Ishikawa (cell line): ENCODE results near the gene TFAM.

Source experiments
- CEBPB ChIP-seq: IDR thresholded peaks from 2 replicates; pipeline ENCODE4 v1.6.1; 2012
- CREB1 ChIP-seq: IDR thresholded peaks from 2 replicates; pipeline ENCODE4 v1.6.1; 2012; ENCODE audit warnings: low read depth
- EGR1 ChIP-seq: IDR thresholded peaks from 2 replicates; pipeline ENCODE4 v1.6.1; 2012
- EP300 ChIP-seq: IDR thresholded peaks from 2 replicates; pipeline ENCODE4 v1.6.1; 2012; ENCODE audit warnings: borderline replicate concordance
- FOXM1 ChIP-seq: IDR thresholded peaks from 2 replicates; pipeline ENCODE4 v1.6.1; 2012; ENCODE audit warnings: low read depth, borderline replicate concordance
- NFIC ChIP-seq: IDR thresholded peaks from 2 replicates; pipeline ENCODE4 v1.6.1; 2012
- RAD21 ChIP-seq: IDR thresholded peaks from 2 replicates; pipeline ENCODE4 v1.6.1; 2012; ENCODE audit warnings: low read depth
- TAF1 ChIP-seq: IDR thresholded peaks from 2 replicates; pipeline ENCODE4 v1.6.1; 2012; ENCODE audit warnings: low read depth, mild to moderate bottlenecking
- TCF12 ChIP-seq: IDR thresholded peaks from 2 replicates; pipeline ENCODE4 v1.6.1; 2012; ENCODE audit warnings: low read depth
- TEAD4 ChIP-seq: IDR thresholded peaks from 2 replicates; pipeline ENCODE4 v1.6.1; 2012
- YY1 ChIP-seq: IDR thresholded peaks from 2 replicates; pipeline ENCODE4 v1.6.1; 2012; ENCODE audit warnings: low read depth
- TF ChIP-seq, protein P1 (sequence below): IDR thresholded peaks from 2 replicates; pipeline ENCODE4 v1.6.1; 2012; ENCODE audit warnings: low read depth, mild to moderate bottlenecking
- TF ChIP-seq, protein P2 (sequence below): IDR thresholded peaks from 2 replicates; pipeline ENCODE4 v1.6.1; 2012
- TF ChIP-seq, protein P3 (sequence below): IDR thresholded peaks from 2 replicates; pipeline ENCODE4 v1.6.1; 2012

DNA sequence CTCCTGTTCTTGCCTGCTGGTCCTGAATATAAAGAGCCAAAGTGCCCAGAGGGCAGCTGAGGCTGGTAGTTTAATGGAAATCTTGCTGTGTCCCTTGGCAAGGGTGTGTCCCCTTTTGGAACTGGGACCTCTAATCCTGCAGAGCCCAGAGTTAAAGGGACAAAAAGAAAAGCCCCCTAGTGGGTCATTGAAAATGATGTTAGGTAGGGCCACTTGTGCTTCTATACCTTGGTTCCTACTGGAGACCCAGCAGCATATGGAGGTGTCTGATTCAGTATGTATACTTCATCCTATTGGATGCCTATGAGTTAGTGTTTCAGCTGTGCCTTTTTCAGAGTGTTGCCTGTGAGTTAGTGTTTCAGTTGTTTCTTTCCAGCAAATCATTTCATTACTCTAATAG, 30.5 kb downstream of the TFAM start:
- TF ChIP-seq YY1 (no peak), TAF1 (no peak), RAD21 (no peak), TCF12 (no peak), FOXM1 (no peak), NFIC (no peak), EGR1 (no peak), EP300 (no peak), CREB1 (no peak), CEBPB (no peak), TEAD4 (no peak)
- TF ChIP-seq, protein P1, sequence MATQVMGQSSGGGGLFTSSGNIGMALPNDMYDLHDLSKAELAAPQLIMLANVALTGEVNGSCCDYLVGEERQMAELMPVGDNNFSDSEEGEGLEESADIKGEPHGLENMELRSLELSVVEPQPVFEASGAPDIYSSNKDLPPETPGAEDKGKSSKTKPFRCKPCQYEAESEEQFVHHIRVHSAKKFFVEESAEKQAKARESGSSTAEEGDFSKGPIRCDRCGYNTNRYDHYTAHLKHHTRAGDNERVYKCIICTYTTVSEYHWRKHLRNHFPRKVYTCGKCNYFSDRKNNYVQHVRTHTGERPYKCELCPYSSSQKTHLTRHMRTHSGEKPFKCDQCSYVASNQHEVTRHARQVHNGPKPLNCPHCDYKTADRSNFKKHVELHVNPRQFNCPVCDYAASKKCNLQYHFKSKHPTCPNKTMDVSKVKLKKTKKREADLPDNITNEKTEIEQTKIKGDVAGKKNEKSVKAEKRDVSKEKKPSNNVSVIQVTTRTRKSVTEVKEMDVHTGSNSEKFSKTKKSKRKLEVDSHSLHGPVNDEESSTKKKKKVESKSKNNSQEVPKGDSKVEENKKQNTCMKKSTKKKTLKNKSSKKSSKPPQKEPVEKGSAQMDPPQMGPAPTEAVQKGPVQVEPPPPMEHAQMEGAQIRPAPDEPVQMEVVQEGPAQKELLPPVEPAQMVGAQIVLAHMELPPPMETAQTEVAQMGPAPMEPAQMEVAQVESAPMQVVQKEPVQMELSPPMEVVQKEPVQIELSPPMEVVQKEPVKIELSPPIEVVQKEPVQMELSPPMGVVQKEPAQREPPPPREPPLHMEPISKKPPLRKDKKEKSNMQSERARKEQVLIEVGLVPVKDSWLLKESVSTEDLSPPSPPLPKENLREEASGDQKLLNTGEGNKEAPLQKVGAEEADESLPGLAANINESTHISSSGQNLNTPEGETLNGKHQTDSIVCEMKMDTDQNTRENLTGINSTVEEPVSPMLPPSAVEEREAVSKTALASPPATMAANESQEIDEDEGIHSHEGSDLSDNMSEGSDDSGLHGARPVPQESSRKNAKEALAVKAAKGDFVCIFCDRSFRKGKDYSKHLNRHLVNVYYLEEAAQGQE = no peak
- TF ChIP-seq, protein P2, sequence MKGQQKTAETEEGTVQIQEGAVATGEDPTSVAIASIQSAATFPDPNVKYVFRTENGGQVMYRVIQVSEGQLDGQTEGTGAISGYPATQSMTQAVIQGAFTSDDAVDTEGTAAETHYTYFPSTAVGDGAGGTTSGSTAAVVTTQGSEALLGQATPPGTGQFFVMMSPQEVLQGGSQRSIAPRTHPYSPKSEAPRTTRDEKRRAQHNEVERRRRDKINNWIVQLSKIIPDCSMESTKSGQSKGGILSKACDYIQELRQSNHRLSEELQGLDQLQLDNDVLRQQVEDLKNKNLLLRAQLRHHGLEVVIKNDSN = no peak
- TF ChIP-seq, protein P3, sequence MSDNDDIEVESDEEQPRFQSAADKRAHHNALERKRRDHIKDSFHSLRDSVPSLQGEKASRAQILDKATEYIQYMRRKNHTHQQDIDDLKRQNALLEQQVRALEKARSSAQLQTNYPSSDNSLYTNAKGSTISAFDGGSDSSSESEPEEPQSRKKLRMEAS = no peak
